ENCODE data around the gene NMT1. TPM values are rescaled to one million over a fixed set of nuclear protein-coding genes. Genes with fewer than 3 reads are reported as not detected.
A peak's percentile ranks its signal among the peaks of the same experiment; 100 is the strongest.
"Not testable (repeated sequence)": the region's sequence is repeated elsewhere in the genome, so short reads cannot be mapped to it uniquely, and the experiment has no call there.

The NMT1 gene
- total RNA-seq, 2 donors from 2014 or later = 101 to 120 TPM

DNA sequence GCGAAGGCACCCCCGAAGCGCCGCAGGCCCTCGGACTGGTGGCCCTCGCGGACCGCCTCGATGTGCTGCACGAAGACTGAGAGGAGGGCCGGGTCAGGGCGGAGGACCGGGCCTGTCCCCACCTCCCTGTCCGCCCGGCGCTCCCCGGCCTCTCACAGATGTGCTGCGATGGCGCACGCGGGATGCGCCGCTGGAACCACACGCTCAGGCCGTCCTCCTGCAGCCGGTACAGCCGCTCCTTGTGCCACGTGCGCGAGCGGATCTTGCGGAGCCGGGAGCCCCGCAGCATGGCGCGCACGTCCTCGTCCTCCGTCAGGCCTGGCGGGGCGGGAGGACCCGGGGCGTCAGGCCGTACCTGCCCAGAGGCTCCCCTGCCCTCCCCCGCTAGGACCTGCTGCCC is 59.9 kb downstream of the NMT1 start:
- Mint-ChIP-seq H3K36me3 (ENCODE audit: low read depth) (no peaks in the 10 kb centered on the region), H3K9me3 (no peaks in the 10 kb centered on the region), H3K4me1 (no peaks in the 10 kb centered on the region), H3K4me3 (no peak overlapping the region), H3K27me3 (no peaks in the 10 kb centered on the region), H3K27ac (no peak overlapping the region)
- ATAC-seq (replicated peaks) = no peak

DNA sequence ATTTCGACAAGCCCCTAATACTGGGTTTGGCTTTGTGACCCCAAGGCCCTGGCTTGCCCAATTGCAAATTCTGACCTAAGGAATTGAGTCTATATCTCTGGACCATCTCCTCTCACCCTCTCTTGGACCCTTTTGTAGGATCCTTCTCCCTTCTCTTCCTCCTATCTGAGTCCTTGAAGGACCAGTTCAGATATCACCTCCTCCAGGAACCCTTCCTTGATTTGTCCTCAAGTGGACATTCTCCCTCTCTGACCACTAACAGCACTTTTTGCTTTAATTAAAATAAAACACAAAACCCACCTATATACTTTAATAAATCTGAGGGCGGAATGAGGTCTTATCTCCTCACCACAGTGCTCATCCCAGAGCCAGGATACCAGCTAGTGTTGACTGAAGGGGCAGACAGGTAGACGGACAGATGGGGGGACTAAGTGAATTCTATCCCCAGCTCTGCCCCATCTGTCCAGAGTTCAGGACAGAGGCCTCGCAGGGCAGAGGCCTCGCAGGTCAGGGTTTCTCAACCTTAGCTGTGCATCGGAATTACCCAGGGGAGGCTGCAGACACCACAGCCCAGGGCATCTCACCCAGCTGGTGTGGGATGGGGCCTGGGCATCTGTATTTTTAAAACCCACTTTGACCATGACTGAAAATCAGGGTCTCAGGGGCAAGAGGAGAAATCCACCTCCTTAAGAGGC is 62.1 kb downstream of the NMT1 start:
- no peaks in the 10 kb centered on the region for H3K36me3 Mint-ChIP-seq (ENCODE audit: low read depth)

DNA sequence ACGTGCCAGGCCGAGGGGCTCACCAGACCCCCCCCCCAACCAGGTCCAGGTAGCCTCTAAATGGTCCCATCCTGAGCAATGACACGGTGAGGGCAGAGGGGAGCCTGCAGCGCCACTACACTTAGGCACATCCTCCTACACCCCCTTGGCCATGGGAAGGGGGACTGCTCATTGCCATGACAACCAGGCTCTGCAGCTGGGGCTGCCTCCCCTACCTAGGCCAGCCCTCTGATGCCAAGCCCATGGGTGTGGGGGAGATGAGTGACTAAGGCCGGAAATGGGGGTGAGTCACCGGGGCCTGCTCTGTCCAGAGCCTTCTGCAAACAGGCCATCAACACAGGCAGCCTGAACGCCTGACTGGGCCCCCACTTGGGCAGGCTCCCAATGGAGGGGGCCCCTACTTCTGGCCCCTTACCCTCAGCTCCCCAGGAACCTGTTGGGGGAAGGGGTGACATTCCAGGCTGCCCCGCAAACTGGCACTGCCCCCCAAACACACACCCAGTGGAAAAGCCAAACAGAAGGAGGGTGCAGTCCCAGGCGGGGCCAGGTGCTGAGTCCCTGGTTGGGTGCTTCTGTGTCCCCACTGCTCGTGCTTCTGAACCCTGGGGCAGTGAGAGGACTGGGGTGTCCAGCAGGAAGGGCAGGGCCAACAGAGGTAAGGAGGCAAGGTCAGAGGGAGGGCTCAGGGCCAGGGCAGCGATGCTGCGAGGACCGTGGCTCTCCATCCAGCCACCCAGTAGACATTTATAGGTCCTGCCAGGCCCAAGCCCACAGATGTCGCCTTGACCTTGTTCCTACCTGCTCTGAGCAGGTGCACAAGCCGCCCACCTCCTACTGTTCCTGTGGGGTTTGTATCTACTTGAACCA is 63.0 kb downstream of the NMT1 start:
- H3K4me3 Mint-ChIP-seq = no peak overlapping the region
- no peaks in the 10 kb centered on the region for H3K4me1 Mint-ChIP-seq
- no peaks in the 10 kb centered on the region for H3K9me3 Mint-ChIP-seq
- peak; percentile 97 for ATAC-seq (replicated peaks)
- no peaks in the 10 kb centered on the region for H3K27me3 Mint-ChIP-seq
- peak overlapping the region; percentile 46 for H3K27ac Mint-ChIP-seq
- no peaks in the 10 kb centered on the region for H3K36me3 Mint-ChIP-seq (ENCODE audit: low read depth)

More for the DNA sequence above, 62.1 kb downstream of the NMT1 start:
- Mint-ChIP-seq H3K27ac (no peak overlapping the region), H3K27me3 (no peaks in the 10 kb centered on the region), H3K9me3 (no peaks in the 10 kb centered on the region), H3K4me3 (no peak overlapping the region), H3K4me1 (no peaks in the 10 kb centered on the region)
- ATAC-seq (replicated peaks) = no peak

DNA sequence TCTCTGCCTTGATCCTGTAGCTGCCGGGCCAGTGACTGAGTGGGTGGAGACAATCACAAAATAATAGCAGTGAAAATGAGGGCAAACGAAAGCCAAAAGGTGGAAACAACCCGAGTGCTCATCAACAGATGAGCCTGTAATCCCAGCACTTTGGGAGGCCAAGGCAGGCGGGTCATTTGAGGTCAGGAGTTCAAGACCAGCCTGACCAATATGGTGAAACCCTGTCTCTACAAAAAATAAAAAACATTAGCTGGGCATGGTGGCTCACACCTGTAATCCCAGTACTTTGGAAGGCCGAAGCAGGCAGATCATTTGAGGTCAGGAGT is 63.6 kb downstream of the NMT1 start:
- peak overlapping the region; percentile 46 for H3K27ac Mint-ChIP-seq
- ATAC-seq (replicated peaks); H3K4me1 Mint-ChIP-seq; H3K36me3 Mint-ChIP-seq (ENCODE audit: low read depth); H3K9me3 Mint-ChIP-seq; H3K4me3 Mint-ChIP-seq; H3K27me3 Mint-ChIP-seq: not testable (repeated sequence)

DNA sequence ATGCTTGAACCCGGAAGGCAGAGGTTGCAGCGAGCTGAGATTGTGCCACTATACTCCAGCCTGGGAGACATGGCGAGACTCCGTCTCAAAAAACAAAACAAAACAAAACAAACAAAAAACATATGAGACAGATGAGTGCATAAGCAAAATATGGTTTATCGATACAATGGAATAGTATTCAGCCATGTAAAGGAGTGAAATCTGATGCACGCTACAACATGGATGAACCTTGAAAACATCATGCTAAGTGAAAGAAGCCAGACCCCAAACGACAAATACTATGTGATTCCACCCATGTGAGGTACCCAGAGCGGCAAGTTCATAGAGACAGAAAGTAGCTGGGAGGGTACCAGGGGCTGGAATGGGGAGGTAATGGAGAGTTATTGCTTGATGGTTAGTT is 64.4 kb downstream of the NMT1 start:
- no peak overlapping the region for H3K4me3 Mint-ChIP-seq
- no peaks in the 10 kb centered on the region for H3K9me3 Mint-ChIP-seq

DNA sequence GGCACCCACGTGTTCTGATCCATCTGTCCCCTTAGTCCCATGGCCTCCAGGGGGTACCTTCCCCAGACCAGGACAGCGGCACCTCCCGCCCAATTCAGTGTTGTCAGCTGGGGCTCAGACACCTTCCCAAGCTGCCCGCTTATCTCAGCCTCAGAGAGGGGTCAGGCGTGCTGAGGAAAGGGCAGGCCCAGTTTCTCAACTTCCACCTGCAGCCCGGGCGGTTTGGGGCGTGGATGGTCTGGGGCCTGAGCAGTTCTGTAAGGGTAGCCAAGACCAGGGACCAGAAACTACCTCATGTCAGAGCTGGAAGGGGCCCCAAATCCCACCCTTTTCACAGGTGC is 66.1 kb downstream of the NMT1 start:
- no peak for ATAC-seq (replicated peaks)
- Mint-ChIP-seq H3K36me3 (ENCODE audit: low read depth) (no peaks in the 10 kb centered on the region), H3K4me3 (no peak overlapping the region), H3K4me1 (peaks cover 7% of the 10 kb centered on the region), H3K9me3 (no peaks in the 10 kb centered on the region), H3K27ac (no peak overlapping the region), H3K27me3 (no peaks in the 10 kb centered on the region)

More for the DNA sequence above, 64.4 kb downstream of the NMT1 start:
- H3K27ac Mint-ChIP-seq = no peak overlapping the region
- ATAC-seq (replicated peaks) = no peak
- H3K4me1 Mint-ChIP-seq = no peaks in the 10 kb centered on the region
- no peaks in the 10 kb centered on the region for H3K36me3 Mint-ChIP-seq (ENCODE audit: low read depth)
- H3K27me3 Mint-ChIP-seq = no peaks in the 10 kb centered on the region

DNA sequence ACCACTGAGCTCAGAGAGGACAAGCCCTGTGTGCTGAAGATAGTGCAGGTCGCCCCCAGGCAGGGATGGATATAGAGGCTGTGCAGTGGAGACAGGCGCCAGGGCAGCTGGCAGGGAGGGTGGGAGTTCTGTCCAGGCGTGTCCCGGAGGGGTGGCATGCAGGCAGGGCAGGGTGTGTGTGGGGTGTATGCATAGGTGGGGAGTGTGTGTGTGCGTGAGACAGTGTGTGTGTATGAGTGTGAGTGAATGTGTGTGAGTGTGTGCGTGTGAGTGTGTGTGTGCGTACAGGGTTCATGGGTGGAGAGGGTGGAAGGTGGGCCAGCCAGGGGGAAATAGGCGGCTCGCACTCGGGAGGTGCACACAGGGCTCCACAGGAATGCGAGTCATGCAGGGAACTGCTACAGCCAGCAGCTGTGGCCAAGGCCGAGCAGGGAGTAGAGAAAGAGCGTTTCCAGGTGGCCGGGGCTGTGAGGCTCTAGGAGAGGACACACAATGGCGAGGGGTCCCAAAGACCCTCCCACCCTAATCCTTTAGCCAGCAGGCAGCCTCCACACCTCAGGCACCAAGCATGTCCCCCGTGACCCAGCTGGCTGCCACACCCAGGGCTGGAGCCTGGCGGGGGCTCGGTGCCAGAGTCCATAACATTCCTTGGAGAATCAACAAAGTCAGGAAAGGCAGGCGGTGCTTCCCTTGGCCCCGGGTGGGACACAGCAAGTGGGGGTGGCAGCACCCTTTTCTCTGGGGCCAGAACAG is 66.6 kb downstream of the NMT1 start:
- no peak for ATAC-seq (replicated peaks)
- peak overlapping the region; percentile 59 for H3K27ac Mint-ChIP-seq
- H3K4me1 Mint-ChIP-seq = peaks cover 7% of the 10 kb centered on the region
- H3K9me3 Mint-ChIP-seq = no peaks in the 10 kb centered on the region
- no peak overlapping the region for H3K4me3 Mint-ChIP-seq
- no peaks in the 10 kb centered on the region for H3K36me3 Mint-ChIP-seq (ENCODE audit: low read depth)
- no peaks in the 10 kb centered on the region for H3K27me3 Mint-ChIP-seq

DNA sequence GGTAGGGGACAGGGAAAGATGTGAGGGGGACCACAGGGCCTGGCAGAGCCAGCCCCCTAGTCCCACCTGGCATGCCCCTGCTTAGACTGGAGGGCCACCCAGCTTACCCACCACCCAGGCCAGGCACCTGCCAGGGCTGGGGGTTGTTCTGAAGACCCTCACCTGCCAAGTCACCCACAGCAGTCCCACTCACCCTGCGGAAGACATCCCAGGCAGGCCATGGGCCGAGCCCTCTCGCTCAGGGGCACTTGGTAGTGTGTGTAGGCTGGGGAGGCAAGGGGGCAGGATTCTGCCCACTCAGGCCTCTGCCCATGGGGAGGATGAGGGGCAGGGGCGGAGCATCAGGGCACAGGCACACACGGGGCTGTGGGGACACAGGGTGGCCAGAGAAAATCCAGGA is 67.2 kb downstream of the NMT1 start:
- H3K9me3 Mint-ChIP-seq = no peaks in the 10 kb centered on the region
- H3K4me1 Mint-ChIP-seq = peaks cover 7% of the 10 kb centered on the region
- no peak overlapping the region for H3K27ac Mint-ChIP-seq
- ATAC-seq (replicated peaks) = no peak
- no peaks in the 10 kb centered on the region for H3K27me3 Mint-ChIP-seq
- H3K36me3 Mint-ChIP-seq (ENCODE audit: low read depth) = no peaks in the 10 kb centered on the region
- no peak overlapping the region for H3K4me3 Mint-ChIP-seq

DNA sequence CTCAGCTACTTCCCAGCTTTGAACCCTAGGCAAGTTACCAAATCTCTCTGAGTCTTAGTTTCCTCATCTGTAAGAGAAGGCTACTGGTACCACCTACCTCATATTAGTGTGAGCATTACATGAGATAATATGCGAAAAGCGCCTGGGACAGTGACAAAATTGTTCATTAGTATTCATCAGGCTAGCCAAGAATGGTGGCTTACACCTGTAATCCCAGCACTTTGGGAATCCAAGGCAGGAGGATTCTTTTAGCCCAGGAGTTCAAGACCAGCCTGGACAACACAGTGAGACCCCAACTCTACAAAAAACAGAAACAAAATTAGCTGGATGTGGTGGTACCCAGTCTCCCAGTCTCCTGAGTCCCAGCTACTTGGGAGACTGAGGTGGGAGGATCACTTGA is 67.9 kb downstream of the NMT1 start:
- ATAC-seq (replicated peaks) = no peak
- peaks cover 7% of the 10 kb centered on the region for H3K4me1 Mint-ChIP-seq
- H3K4me3 Mint-ChIP-seq = no peak overlapping the region
- no peaks in the 10 kb centered on the region for H3K27me3 Mint-ChIP-seq
- H3K36me3 Mint-ChIP-seq (ENCODE audit: low read depth) = no peaks in the 10 kb centered on the region
- no peaks in the 10 kb centered on the region for H3K9me3 Mint-ChIP-seq
- H3K27ac Mint-ChIP-seq = no peak overlapping the region

DNA sequence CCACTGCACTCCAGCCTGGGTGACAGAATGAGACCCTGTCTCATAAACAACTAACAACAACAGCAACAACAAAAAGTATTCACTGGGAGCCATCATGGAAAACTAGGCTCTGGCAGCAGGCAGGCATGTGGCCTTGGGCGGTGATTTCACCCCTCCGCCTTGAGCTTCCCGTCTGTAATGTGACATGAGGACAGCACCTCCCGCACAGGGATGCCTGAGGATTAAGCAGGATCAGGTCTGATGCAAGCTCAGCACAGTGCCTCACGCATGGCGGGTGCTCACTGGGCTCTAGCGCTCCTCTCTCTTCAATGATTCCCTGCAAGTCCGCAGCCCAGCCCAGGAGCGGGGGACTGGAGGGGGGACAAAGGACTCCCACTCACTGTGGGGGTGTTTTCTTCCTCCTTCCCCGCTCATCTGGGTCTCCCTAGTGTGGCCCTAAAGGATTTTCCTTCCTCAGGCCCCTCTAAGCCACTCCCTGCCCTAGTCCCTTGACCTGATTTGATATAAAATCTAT is 68.4 kb downstream of the NMT1 start:
- no peak overlapping the region for H3K4me3 Mint-ChIP-seq
- ATAC-seq (replicated peaks) = no peak
- H3K36me3 Mint-ChIP-seq (ENCODE audit: low read depth) = no peaks in the 10 kb centered on the region
- no peak overlapping the region for H3K27ac Mint-ChIP-seq
- no peaks in the 10 kb centered on the region for H3K27me3 Mint-ChIP-seq
- no peaks in the 10 kb centered on the region for H3K9me3 Mint-ChIP-seq
- peaks cover 7% of the 10 kb centered on the region for H3K4me1 Mint-ChIP-seq

DNA sequence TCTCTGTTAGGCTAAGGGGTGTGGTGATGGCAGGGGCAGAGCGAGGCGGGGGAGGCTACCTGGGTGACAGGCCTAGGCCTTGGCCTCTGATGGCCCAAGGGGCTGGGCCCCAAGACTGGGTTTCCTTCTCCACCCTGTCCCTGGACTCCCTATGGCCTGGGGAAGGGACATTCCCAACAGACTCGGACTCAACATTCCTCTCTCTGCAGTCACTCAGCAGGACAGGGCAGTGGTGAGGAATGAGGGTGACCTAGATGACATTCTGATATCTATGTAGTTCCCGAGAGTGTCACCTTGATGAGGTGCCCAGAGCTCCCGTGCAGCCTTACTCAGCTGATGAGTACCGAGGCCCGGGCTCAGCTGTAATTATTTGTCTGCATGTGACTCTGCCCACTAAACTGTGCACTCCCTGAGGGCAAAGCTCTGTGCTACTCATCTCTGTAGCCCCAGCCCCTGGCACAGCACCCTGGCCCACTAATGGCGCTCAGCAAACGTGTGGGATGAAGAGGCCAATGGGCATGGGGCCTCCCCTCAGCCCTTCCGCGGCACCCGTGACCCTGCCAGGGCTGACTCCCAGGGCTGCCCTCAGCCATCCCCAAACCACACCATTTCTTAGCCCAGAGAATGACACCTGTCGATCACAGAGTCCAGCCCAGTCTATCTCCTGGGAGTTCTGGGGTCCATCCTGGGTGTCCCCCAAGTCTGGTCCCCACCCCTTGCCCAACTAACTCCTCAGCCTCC is 69.0 kb downstream of the NMT1 start:
- Mint-ChIP-seq H3K4me1 (peaks cover 7% of the 10 kb centered on the region), H3K27me3 (no peaks in the 10 kb centered on the region), H3K4me3 (no peak overlapping the region), H3K27ac (no peak overlapping the region), H3K36me3 (ENCODE audit: low read depth) (no peaks in the 10 kb centered on the region), H3K9me3 (no peaks in the 10 kb centered on the region)
- no peak for ATAC-seq (replicated peaks)

DNA sequence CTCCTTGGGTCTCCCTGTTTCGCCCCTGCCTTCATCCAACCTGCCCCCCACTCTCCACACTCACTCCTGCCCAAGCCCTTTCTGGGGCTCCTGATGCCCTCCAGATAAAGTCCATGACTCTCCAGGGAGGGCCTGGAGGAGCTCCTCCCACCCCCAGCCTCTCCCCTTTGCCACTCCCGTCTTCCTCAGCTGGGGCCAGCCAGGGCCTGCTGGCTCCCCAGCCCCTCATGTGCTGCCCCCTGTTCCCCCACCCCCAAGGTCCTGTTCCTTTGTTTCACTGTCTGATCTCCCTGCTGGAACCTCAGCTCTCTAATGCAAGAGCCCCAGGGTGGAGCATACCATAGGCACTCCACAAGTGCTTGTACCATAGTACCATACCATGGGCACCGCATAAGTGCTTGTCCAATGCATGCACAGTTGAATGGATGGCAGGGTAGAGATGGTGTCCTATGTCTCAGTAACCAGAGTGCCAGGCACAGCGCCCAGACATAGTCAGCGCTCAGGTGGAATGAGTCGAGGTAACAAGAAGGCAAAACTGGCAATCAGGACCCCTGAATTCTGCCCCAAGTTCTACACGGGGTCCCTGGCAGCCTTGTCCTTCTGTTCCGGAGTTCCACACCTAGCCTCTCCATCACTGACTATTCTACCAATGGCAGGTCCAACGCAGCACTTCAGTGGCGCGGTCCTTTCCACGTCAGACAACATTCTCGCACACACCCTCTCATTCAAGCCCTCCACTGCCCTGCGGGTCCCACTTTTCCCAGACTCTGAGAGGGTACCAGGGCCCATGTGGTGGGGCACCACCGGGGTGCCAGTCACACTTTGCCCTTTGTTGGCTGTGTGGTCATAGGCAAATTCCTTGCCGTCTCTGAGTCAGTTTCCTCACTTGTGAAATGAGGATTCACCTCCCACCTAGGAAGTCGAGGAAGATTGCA is 69.8 kb downstream of the NMT1 start:
- peak overlapping the region; percentile 42 for H3K4me3 Mint-ChIP-seq
- H3K9me3 Mint-ChIP-seq = no peaks in the 10 kb centered on the region
- no peak overlapping the region for H3K27ac Mint-ChIP-seq
- no peaks in the 10 kb centered on the region for H3K36me3 Mint-ChIP-seq (ENCODE audit: low read depth)
- no peak for ATAC-seq (replicated peaks)
- H3K27me3 Mint-ChIP-seq = no peaks in the 10 kb centered on the region
- H3K4me1 Mint-ChIP-seq = peaks cover 7% of the 10 kb centered on the region

DNA sequence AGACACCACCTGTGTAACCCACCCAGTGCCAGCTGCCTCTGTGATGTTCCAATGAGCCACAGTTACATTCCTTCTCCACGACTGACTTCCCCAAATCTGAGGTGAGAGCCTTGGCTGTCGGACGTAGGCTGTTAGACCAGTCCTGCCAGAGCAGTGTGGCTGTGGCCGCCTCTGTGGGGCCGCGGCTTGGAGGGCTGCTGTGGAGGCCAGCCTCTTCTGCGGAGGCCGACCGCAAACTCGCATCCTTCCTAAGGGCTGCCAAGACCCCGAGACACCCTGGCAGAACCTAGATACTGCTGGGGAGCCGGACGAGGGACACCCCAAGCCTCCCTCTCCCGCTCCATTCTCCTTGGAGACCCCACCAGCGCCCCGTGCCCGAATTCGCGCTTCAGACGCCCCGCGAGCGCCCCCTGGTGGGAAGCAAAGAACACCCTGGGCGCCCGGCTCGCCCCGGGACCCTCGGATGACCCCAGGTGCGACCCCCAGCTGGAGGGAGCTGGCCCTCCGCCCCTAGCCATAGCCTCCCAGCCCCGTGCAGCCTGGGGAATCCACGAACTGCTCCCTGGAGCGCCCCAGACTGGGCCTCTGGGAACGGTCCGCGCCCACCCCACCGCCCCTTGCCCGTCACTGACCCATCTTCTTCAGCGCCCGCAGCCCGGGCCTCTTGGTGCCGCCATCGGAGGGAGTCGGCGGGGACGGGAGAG is 70.7 kb downstream of the NMT1 start:
- peak; percentile 1 for ATAC-seq (replicated peaks)

More for the DNA sequence above, 70.7 kb downstream of the NMT1 start:
- no peak overlapping the region for H3K27ac Mint-ChIP-seq
- peak overlapping the region; percentile 42 for H3K4me3 Mint-ChIP-seq
- peaks cover 7% of the 10 kb centered on the region for H3K4me1 Mint-ChIP-seq
- no peaks in the 10 kb centered on the region for H3K27me3 Mint-ChIP-seq
- H3K36me3 Mint-ChIP-seq (ENCODE audit: low read depth) = no peaks in the 10 kb centered on the region
- H3K9me3 Mint-ChIP-seq = no peaks in the 10 kb centered on the region
